SK-N-SH treated with all-trans-retinoic acid at 6 μM for 48 hours (cell line): Measurements from ENCODE around the gene SRSF1.

ENCODE experiments used
- CSDC2 ChIP-seq: fragments of 250-450 bp; sonication (Bioruptor Pico); IDR thresholded peaks from 2 replicates; pipeline ENCODE4 v1.5.0; 2020; ENCODE audit warnings: mild to moderate bottlenecking, moderate library complexity
- TCF4 ChIP-seq: fragments of 250-450 bp; sonication (Bioruptor Pico); IDR thresholded peaks from 2 replicates; pipeline ENCODE4 v1.8.0; 2021; ENCODE audit warnings: mild to moderate bottlenecking, moderate library complexity, borderline replicate concordance
- ZFP30 ChIP-seq: fragments of 450-650 bp; formaldehyde crosslinking; IDR thresholded peaks from 2 replicates; pipeline ENCODE4 v1.5.0; 2022; ENCODE audit warnings: mild to moderate bottlenecking, moderate library complexity
- ZNF565 ChIP-seq: fragments of 450-650 bp; formaldehyde crosslinking; conservative IDR thresholded peaks from 2 replicates; pipeline ENCODE4 v1.5.0; 2020; ENCODE audit warnings: low read depth, mild to moderate bottlenecking, moderate library complexity
- TF ChIP-seq, protein P1 (sequence below): fragments of 250-450 bp; sonication (Bioruptor Pico); IDR thresholded peaks from 2 replicates; pipeline ENCODE4 v1.5.0; 2020; ENCODE audit warnings: mild to moderate bottlenecking, moderate library complexity

DNA sequence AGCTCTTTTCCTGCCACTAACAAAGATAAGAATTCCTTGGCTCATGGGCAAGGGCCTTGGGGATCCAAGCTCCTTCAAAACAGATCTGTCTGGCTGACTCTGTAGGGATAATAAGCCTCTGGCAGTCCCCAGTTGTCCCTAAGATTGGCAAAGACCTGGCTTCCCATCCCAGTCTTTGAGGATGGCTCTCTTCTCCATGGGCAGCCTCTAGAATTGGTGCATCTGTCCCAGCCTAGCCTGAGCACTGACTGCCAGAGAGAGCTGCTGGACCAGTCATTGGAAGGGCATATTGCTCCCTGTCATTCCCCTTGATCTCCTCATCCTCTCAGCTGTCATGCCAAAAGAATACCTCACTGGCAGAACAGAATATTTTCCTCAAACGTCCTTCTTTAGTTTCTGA is 38.6 kb downstream of the SRSF1 start:
- no peak for TF ChIP-seq ZNF565 (CRISPR knock-in tag)
- TF ChIP-seq, protein P1, sequence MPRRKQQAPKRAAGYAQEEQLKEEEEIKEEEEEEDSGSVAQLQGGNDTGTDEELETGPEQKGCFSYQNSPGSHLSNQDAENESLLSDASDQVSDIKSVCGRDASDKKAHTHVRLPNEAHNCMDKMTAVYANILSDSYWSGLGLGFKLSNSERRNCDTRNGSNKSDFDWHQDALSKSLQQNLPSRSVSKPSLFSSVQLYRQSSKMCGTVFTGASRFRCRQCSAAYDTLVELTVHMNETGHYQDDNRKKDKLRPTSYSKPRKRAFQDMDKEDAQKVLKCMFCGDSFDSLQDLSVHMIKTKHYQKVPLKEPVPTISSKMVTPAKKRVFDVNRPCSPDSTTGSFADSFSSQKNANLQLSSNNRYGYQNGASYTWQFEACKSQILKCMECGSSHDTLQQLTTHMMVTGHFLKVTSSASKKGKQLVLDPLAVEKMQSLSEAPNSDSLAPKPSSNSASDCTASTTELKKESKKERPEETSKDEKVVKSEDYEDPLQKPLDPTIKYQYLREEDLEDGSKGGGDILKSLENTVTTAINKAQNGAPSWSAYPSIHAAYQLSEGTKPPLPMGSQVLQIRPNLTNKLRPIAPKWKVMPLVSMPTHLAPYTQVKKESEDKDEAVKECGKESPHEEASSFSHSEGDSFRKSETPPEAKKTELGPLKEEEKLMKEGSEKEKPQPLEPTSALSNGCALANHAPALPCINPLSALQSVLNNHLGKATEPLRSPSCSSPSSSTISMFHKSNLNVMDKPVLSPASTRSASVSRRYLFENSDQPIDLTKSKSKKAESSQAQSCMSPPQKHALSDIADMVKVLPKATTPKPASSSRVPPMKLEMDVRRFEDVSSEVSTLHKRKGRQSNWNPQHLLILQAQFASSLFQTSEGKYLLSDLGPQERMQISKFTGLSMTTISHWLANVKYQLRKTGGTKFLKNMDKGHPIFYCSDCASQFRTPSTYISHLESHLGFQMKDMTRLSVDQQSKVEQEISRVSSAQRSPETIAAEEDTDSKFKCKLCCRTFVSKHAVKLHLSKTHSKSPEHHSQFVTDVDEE (CRISPR knock-in tag): no peak
- no peak for TF ChIP-seq ZFP30 (CRISPR knock-in tag)
- TF ChIP-seq CSDC2 (CRISPR knock-in tag): no peak
- no peak for TF ChIP-seq TCF4 (CRISPR knock-in tag)
